SH-SY5Y (cell line): ENCODE measurements around the gene PHF20.

Experiments used
- GATA2 ChIP-seq: IDR thresholded peaks from 2 replicates; pipeline ENCODE4 v1.6.1; 2011; ENCODE audit warnings: mild to moderate bottlenecking, low read depth, low read length
- GATA3 ChIP-seq: IDR thresholded peaks from 2 replicates; pipeline ENCODE4 v1.6.1; 2011; ENCODE audit warnings: low read depth, mild to moderate bottlenecking, low read length, moderate library complexity

DNA sequence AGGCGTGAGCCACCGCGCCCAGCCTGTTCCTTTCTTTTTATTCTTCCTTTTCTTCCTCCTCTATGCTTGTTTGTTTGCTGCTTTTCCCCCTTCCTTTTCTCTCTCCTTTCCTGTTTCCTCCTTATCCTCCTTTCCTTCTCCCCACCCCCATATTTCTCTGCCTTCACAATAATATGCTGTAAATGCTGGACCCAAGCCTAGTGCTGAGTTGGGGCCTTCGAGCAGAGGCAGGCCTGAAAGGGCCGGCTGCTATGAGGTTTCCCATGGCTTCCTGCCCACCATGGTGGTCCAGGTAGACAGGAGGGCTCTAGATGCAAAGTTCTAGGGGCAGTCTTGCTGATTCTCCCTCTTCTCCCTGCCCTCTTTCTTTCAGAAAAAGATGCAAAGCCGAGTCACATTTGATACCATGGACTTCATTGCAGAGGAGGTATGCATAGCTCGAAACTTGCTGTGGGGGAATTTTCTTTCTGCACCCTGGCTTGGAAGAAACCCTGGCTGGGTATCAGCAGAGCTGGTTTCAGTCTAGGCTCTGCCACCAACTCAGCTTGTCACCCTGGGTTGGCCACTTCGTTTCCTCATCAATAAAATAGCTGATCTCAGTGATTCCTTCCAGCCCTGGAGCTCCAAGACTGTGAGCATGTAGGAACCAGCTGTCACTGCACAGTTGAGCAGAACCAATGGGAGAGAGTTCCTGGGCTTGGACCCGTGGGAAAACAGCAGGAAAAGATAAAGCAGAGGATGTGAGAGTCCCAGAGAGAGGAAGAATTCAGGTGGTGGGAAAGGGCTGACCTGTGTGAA lies 204.0 kb downstream of the PHF20 start:
- TF ChIP-seq GATA2 (no peak), GATA3 (no peak)
